GM08714 (cell line): Measurements from ENCODE around the gene ACSL4.
A peak's percentile ranks its signal among the peaks of the same experiment; 100 is the strongest.

Source experiments
- H3K4me3 ChIP-seq: fragments of 200-500 bp; sonication (Bioruptor generic); 2 replicates; pipeline ENCODE4 v1.5.1; 2014; ENCODE audit warnings: mild to moderate bottlenecking, low read length, inconsistent platforms
- ZNF274 ChIP-seq: IDR thresholded peaks from 2 replicates; pipeline ENCODE4 v1.6.1; 2012; ENCODE audit warnings: mild to moderate bottlenecking, low read depth, low read length

Gene ACSL4

GRCh38 chrX:109732807-109733612 is at the start of gene ACSL4:
Gene ACSL4, minus strand, starts transcription at chrX:109733257. Its CDS starts 49,894 bp downstream, at chrX:109683363.
- TF ChIP-seq ZNF274: no peak
- H3K4me3 ChIP-seq: peak within 1 kb of the TSS; percentile 84

- H3K4me3 ChIP-seq: no peak overlapping the region
- no peak for TF ChIP-seq ZNF274
Measured at GRCh38 chrX:109777749-109778148, 44.7 kb upstream of the ACSL4 start.

GRCh38 chrX:109776986-109777385 is 43.9 kb upstream of the ACSL4 start:
- no peak for TF ChIP-seq ZNF274
- no peak overlapping the region for H3K4me3 ChIP-seq

- no peak for TF ChIP-seq ZNF274
- H3K4me3 ChIP-seq: no peak overlapping the region
Measured at GRCh38 chrX:109776432-109776831, 43.4 kb upstream of the ACSL4 start.

GRCh38 chrX:109775386-109775785 is 42.3 kb upstream of the ACSL4 start:
- TF ChIP-seq ZNF274: no peak
- no peak overlapping the region for H3K4me3 ChIP-seq

GRCh38 chrX:109774706-109775105 is 41.6 kb upstream of the ACSL4 start:
- no peak for TF ChIP-seq ZNF274
- H3K4me3 ChIP-seq: no peak overlapping the region

GRCh38 chrX:109774136-109774535 is 41.1 kb upstream of the ACSL4 start:
- no peak overlapping the region for H3K4me3 ChIP-seq
- no peak for TF ChIP-seq ZNF274

GRCh38 chrX:109773374-109773773 is 40.3 kb upstream of the ACSL4 start:
- no peak overlapping the region for H3K4me3 ChIP-seq
- TF ChIP-seq ZNF274: no peak

- TF ChIP-seq ZNF274: no peak
- no peak overlapping the region for H3K4me3 ChIP-seq
Measured at GRCh38 chrX:109770780-109771179, 37.7 kb upstream of the ACSL4 start.

GRCh38 chrX:109760922-109761250 is 27.8 kb upstream of the ACSL4 start:
- H3K4me3 ChIP-seq: no peak overlapping the region
- no peak for TF ChIP-seq ZNF274

- no peak for TF ChIP-seq ZNF274
- H3K4me3 ChIP-seq: no peak overlapping the region
Measured at GRCh38 chrX:109760209-109760921, 27.3 kb upstream of the ACSL4 start.

GRCh38 chrX:109753256-109753655 is 20.2 kb upstream of the ACSL4 start:
- H3K4me3 ChIP-seq: no peak overlapping the region

GRCh38 chrX:109751698-109752097 is 18.6 kb upstream of the ACSL4 start:
- H3K4me3 ChIP-seq: no peak overlapping the region
- no peak for TF ChIP-seq ZNF274

More at GRCh38 chrX:109753256-109753655, 20.2 kb upstream of the ACSL4 start:
- no peak for TF ChIP-seq ZNF274

- TF ChIP-seq ZNF274: no peak
- H3K4me3 ChIP-seq: no peak overlapping the region
Measured at GRCh38 chrX:109749207-109749606, 16.1 kb upstream of the ACSL4 start.

GRCh38 chrX:109747681-109748080 is 14.6 kb upstream of the ACSL4 start:
- TF ChIP-seq ZNF274: no peak
- no peak overlapping the region for H3K4me3 ChIP-seq
